Motor neuron (in vitro differentiated cells): ENCODE results near the gene MIEF1. TPM values are rescaled to one million over a fixed set of nuclear protein-coding genes. Genes with fewer than 3 reads are reported as not detected.
"Not testable (repeated sequence)": the region's sequence is repeated elsewhere in the genome, so short reads cannot be mapped to it uniquely, and the experiment has no call there.

Experiments
- ATAC-seq, 8 experiments: fragments of 200-7000 bp; cut with Tn5 transposase; replicated peaks in 6 of 8; 2 replicates each; pipeline ENCODE4 v1.8.0; 2021; ENCODE audit warnings: mild to moderate bottlenecking in 8 of 8, moderate library complexity in 8 of 8
- H3K27ac ChIP-seq, 2 donors: fragments of 250-450 bp; sonication (Bioruptor Pico); 2 replicates each; pipeline ENCODE4 v1.9.0; 2021; ENCODE audit warnings: antibody characterized with exemption in 2 of 2, mild to moderate bottlenecking in 2 of 2, moderate library complexity in 1 of 2
- H3K4me1 ChIP-seq, 2 donors: fragments of 250-450 bp; sonication (Bioruptor Pico); replicated peaks in 1 of 2; 2 replicates each; pipeline ENCODE4 v1.6.1; 2021; ENCODE audit warnings: antibody characterized with exemption in 2 of 2, mild to moderate bottlenecking in 2 of 2, moderate library complexity in 1 of 2
- H3K4me3 ChIP-seq, 5 donors: fragments of 250-450 bp; sonication (Bioruptor Pico); 2 replicates each; pipeline ENCODE4 v1.9.0; 2021; ENCODE audit warnings: antibody characterized with exemption in 5 of 5, mild to moderate bottlenecking in 5 of 5, moderate library complexity in 4 of 5
- WGBS, 10 experiments: fragments of 450-650 bp; shearing (Covaris generic); methylation state at CpG; one replicate each; pipeline ENCODE4 v1.0.0; 2022; 5-methylcytosine and 5-hydroxymethylcytosine counted together
- in situ Hi-C, 9 experiments: fragments of 400-800 bp; cut with MboI; loops; one replicate each; pipeline ENCODE4 v1.15.0; 2021; ENCODE audit warnings: low sequenced_read_pairs in 9 of 9, low pct_unique_long_range_greater_than_20kb in 2 of 9; ENCODE audit not compliant: unreplicated experiment in 9 of 9
- total RNA-seq, 8 experiments: library from RNA; unstranded; fragments of 300-600 nt; gene quantifications; 2 replicates each; pipeline versions ENCODE4 v1.2.3 to v1.2.4, GENCODE V29; 2022

The MIEF1 gene
- total RNA-seq, 8 experiments from 2014 or later, result 20.9 to 38.8 (median 29.2) TPM

GRCh38 chr22:39521106-39521885, 19.2 kb downstream of the MIEF1 start:
- in situ Hi-C loops, result loop anchor here in 7 of 9 experiments (25.0 kb wide), 4 partner anchors 109 to 359 kb away; partner anchors contain the start of genes CBX7 (in 6 of the 7), SYNGR1 (in 2 of the 7) and TAB1 (in 1 of the 7)
- peaks cover 24 to 26% of the 10 kb centered on the region in 2 donors for H3K4me1 ChIP-seq
- 0 to 21% (median 3%) methylated on average over 1 to 4 of the region's 28 CpGs; no CpG with 5 or more reads in 4 of the 10 experiments for WGBS, 10 experiments
- not testable (repeated sequence) for ATAC-seq
- H3K4me3 ChIP-seq, result peak overlapping the region; percentile 93 to 100 (median 95)
- peak overlapping the region; percentile 99 to 100 for H3K27ac ChIP-seq

GRCh38 chr22:39522091-39522490, 20.0 kb downstream of the MIEF1 start:
- H3K4me3 ChIP-seq, result peak overlapping the region; percentile 93 to 100 (median 95)
- not testable (repeated sequence) for ATAC-seq

GRCh38 chr22:39522567-39523300, 20.6 kb downstream of the MIEF1 start:
- H3K4me3 ChIP-seq, result peak overlapping the region; percentile 93 to 100 (median 95)
- peak in 2 of 8 experiments; percentile 0 for ATAC-seq
- 0 to 100% (median 61%) methylated on average over 1 to 8 of the region's 14 CpGs; no CpG with 5 or more reads in 2 of the 10 experiments for WGBS, 10 experiments
- H3K27ac ChIP-seq, result no peak overlapping the region
- peaks cover 26 to 27% of the 10 kb centered on the region in 2 donors for H3K4me1 ChIP-seq
- in situ Hi-C loops, result loop anchor here in 7 of 9 experiments (25.0 kb wide), 4 partner anchors 110 to 360 kb away; partner anchors contain the start of genes CBX7 (in 6 of the 7), SYNGR1 (in 2 of the 7) and TAB1 (in 1 of the 7)

More at GRCh38 chr22:39522091-39522490, 20.0 kb downstream of the MIEF1 start:
- in situ Hi-C loops, result loop anchor here in 7 of 9 experiments (25.0 kb wide), 4 partner anchors 110 to 360 kb away; partner anchors contain the start of genes CBX7 (in 6 of the 7), SYNGR1 (in 2 of the 7) and TAB1 (in 1 of the 7)
- WGBS, 10 experiments, result 0 to 90% (median 40%) methylated on average over 1 to 2 of the region's 5 CpGs; no CpG with 5 or more reads in 7 of the 10 experiments
- H3K4me1 ChIP-seq, result peaks cover 24 to 26% of the 10 kb centered on the region in 2 donors
- not testable (repeated sequence) for H3K27ac ChIP-seq

GRCh38 chr22:39524089-39524752, 22.1 kb downstream of the MIEF1 start:
- no peak for ATAC-seq
- Histone ChIP-seq H3K4me3 (no peak overlapping the region), H3K4me1 (peaks cover 22 to 24% of the 10 kb centered on the region in 2 donors), H3K27ac (no peak overlapping the region)
- in situ Hi-C loops, result loop anchor here in 7 of 9 experiments (25.0 kb wide), 4 partner anchors 112 to 362 kb away; partner anchors contain the start of genes CBX7 (in 6 of the 7), SYNGR1 (in 2 of the 7) and TAB1 (in 1 of the 7)
- 66 to 100% (median 90%) methylated on average over 1 to 6 of the region's 13 CpGs; no CpG with 5 or more reads in 4 of the 10 experiments for WGBS, 10 experiments

GRCh38 chr22:39524753-39525657, 22.9 kb downstream of the MIEF1 start:
- ATAC-seq, result no peak
- 0 to 92% (median 80%) methylated on average over 1 to 6 of the region's 10 CpGs; no CpG with 5 or more reads in 2 of the 10 experiments for WGBS, 10 experiments
- Histone ChIP-seq H3K4me1 (peaks cover 22 to 26% of the 10 kb centered on the region in 2 donors), H3K4me3 (no peak overlapping the region), H3K27ac (no peak overlapping the region)
- in situ Hi-C loops, result loop anchor here (25.0 kb wide), 6 partner anchors 113 to 837 kb away; partner anchors contain the start of genes CBX7 (in 6 of the 9), SGSM3 (in 2 of the 9), SYNGR1 (in 2 of the 9) and TAB1 (in 1 of the 9)

GRCh38 chr22:39525658-39525975, 23.5 kb downstream of the MIEF1 start:
- no peak overlapping the region for H3K27ac ChIP-seq
- H3K4me1 ChIP-seq, result peaks cover 22 to 26% of the 10 kb centered on the region in 2 donors
- in situ Hi-C loops, result loop anchor here in 4 of 9 experiments (25.0 kb wide), 2 partner anchors 512 to 837 kb away; partner anchors contain the start of gene SGSM3 (in 2 of the 4)
- H3K4me3 ChIP-seq, result no peak overlapping the region
- 50 to 100% (median 82%) methylated on average over 1 to 4 of the region's 4 CpGs; no CpG with 5 or more reads in 3 of the 10 experiments for WGBS, 10 experiments
- no peak for ATAC-seq

GRCh38 chr22:39526736-39527171, 24.7 kb downstream of the MIEF1 start:
- in situ Hi-C loops, result loop anchor here in 4 of 9 experiments (25.0 kb wide), 2 partner anchors 511 to 836 kb away; partner anchors contain the start of gene SGSM3 (in 2 of the 4)
- H3K4me1 ChIP-seq, result peaks cover 30 to 31% of the 10 kb centered on the region in 2 donors
- no peak overlapping the region for H3K4me3 ChIP-seq
- no peak overlapping the region for H3K27ac ChIP-seq
- 62 to 73% methylated on average over 2 of the region's 4 CpGs; no CpG with 5 or more reads in 8 of the 10 experiments for WGBS, 10 experiments
- peak in 1 of 8 experiments; percentile 1 for ATAC-seq

- H3K27ac ChIP-seq, result no peak overlapping the region
Observed at GRCh38 chr22:39527481-39527961, 25.4 kb downstream of the MIEF1 start.

GRCh38 chr22:39528080-39528661, 26.1 kb downstream of the MIEF1 start:
- in situ Hi-C loops, result loop anchor here in 4 of 9 experiments (25.0 kb wide), 2 partner anchors 509 to 834 kb away; partner anchors contain the start of gene SGSM3 (in 2 of the 4)
- Histone ChIP-seq H3K27ac (no peak overlapping the region), H3K4me1 (peaks cover 16 to 30% of the 10 kb centered on the region in 2 donors), H3K4me3 (no peak overlapping the region)
- WGBS, 10 experiments, result 0 to 100% (median 75%) methylated on average over 1 to 2 of the region's 12 CpGs; no CpG with 5 or more reads in 6 of the 10 experiments
- ATAC-seq, result no peak

More at GRCh38 chr22:39527481-39527961, 25.4 kb downstream of the MIEF1 start:
- H3K4me1 ChIP-seq, result peaks cover 22 to 33% of the 10 kb centered on the region in 2 donors
- in situ Hi-C loops, result loop anchor here in 4 of 9 experiments (25.0 kb wide), 2 partner anchors 510 to 835 kb away; partner anchors contain the start of gene SGSM3 (in 2 of the 4)
- 0 to 82% (median 60%) methylated on average over 1 to 5 of the region's 6 CpGs; no CpG with 5 or more reads in 5 of the 10 experiments for WGBS, 10 experiments
- ATAC-seq, result peak in 1 of 8 experiments; percentile 1
- no peak overlapping the region for H3K4me3 ChIP-seq

- H3K27ac ChIP-seq, result peak overlapping the region in 1 of 2 donors; percentile 1
- peaks cover 18 to 26% of the 10 kb centered on the region in 2 donors for H3K4me1 ChIP-seq
- H3K4me3 ChIP-seq, result peak overlapping the region in 4 of 5 donors; percentile 0 to 10 (median 6)
- in situ Hi-C loops, result loop anchor here in 4 of 9 experiments (25.0 kb wide), 2 partner anchors 508 to 833 kb away; partner anchors contain the start of gene SGSM3 (in 2 of the 4)
- 22 to 81% (median 66%) methylated on average over 4 to 17 of the region's 32 CpGs; no CpG with 5 or more reads in 3 of the 10 experiments for WGBS, 10 experiments
- peak; percentile 10 to 32 (median 24) for ATAC-seq
Observed at GRCh38 chr22:39528681-39529486, 26.8 kb downstream of the MIEF1 start.
